ENCODE results near the gene ZDHHC23.

- no peak for TF ChIP-seq RAD21 (IDR thresholded peaks at IDR 0.05; ENCODE audit: low read length)
- TF ChIP-seq, protein P1, sequence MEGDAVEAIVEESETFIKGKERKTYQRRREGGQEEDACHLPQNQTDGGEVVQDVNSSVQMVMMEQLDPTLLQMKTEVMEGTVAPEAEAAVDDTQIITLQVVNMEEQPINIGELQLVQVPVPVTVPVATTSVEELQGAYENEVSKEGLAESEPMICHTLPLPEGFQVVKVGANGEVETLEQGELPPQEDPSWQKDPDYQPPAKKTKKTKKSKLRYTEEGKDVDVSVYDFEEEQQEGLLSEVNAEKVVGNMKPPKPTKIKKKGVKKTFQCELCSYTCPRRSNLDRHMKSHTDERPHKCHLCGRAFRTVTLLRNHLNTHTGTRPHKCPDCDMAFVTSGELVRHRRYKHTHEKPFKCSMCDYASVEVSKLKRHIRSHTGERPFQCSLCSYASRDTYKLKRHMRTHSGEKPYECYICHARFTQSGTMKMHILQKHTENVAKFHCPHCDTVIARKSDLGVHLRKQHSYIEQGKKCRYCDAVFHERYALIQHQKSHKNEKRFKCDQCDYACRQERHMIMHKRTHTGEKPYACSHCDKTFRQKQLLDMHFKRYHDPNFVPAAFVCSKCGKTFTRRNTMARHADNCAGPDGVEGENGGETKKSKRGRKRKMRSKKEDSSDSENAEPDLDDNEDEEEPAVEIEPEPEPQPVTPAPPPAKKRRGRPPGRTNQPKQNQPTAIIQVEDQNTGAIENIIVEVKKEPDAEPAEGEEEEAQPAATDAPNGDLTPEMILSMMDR (conservative IDR thresholded peaks at IDR 0.05; ENCODE audit: low read depth, low read length), result no peak
- TF ChIP-seq POLR2A (IDR thresholded peaks at IDR 0.05; ENCODE audit: low read depth, low read length), result no peak
- no peak for TF ChIP-seq FOS (IDR thresholded peaks at IDR 0.05; ENCODE audit: low read depth, low read length)
- no peak for TF ChIP-seq MXI1 (IDR thresholded peaks at IDR 0.05; ENCODE audit: borderline replicate concordance, low read depth, low read length)
- TF ChIP-seq SMC3 (IDR thresholded peaks at IDR 0.05; ENCODE audit: low read depth, low read length), result no peak
- no peak for TF ChIP-seq BHLHE40 (IDR thresholded peaks at IDR 0.05; ENCODE audit: low read depth, low read length)
- TF ChIP-seq, protein P2, sequence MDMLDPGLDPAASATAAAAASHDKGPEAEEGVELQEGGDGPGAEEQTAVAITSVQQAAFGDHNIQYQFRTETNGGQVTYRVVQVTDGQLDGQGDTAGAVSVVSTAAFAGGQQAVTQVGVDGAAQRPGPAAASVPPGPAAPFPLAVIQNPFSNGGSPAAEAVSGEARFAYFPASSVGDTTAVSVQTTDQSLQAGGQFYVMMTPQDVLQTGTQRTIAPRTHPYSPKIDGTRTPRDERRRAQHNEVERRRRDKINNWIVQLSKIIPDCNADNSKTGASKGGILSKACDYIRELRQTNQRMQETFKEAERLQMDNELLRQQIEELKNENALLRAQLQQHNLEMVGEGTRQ (IDR thresholded peaks at IDR 0.05; ENCODE audit: low read depth, low read length), result no peak
- no peak for TF ChIP-seq RCOR1 (IDR thresholded peaks at IDR 0.05; ENCODE audit: insufficient replicate concordance, low read length)
- TF ChIP-seq CEBPB (IDR thresholded peaks at IDR 0.05; ENCODE audit: low read depth, low read length), result no peak
- TF ChIP-seq MAFK (IDR thresholded peaks at IDR 0.05; ENCODE audit: low read depth, low read length), result no peak
- TF ChIP-seq ELK1 (IDR thresholded peaks at IDR 0.05; ENCODE audit: borderline replicate concordance, low read depth, low read length), result no peak
- no peak for TF ChIP-seq NFE2L2 (IDR thresholded peaks at IDR 0.05; ENCODE audit: low read depth, low read length)
Observed at GRCh38 chr3:113910966-113911365, 36.8 kb upstream of the ZDHHC23 start.

Data from IMR-90 (cell line).